K562 (cell line): ENCODE measurements around the gene BRD3OS.

Experiments
- DLX4 ChIP-seq: fragments of 250-450 bp; sonication (Bioruptor Pico); IDR thresholded peaks from 2 replicates; pipeline ENCODE4 v1.6.1; 2021; ENCODE audit warnings: mild to moderate bottlenecking
- PHF8 ChIP-seq: fragments of 200-600 bp; sonication (generic); IDR thresholded peaks from 2 replicates; pipeline ENCODE4 v1.6.1; 2012; ENCODE audit warnings: mixed run types, mild to moderate bottlenecking, inconsistent platforms, low read length, moderate library complexity, borderline replicate concordance
- SP1 ChIP-seq: sonication (generic); formaldehyde crosslinking; IDR thresholded peaks from 2 replicates; pipeline ENCODE4 v1.8.1; 2022; ENCODE audit warnings: mild to moderate bottlenecking, missing genetic modification reagents
- SRF ChIP-seq, 2 experiments: fragments of 250-450, 450-650 bp in 1 of 2; sonication (Bioruptor Pico) in 1 of 2; sonication (generic) in 1 of 2; formaldehyde crosslinking; IDR thresholded peaks; 2 replicates each; pipeline versions ENCODE4 v1.5.0 to v1.5.1; 2020 to 2022; ENCODE audit warnings: mild to moderate bottlenecking in 1 of 2, missing genetic modification reagents in 1 of 2
- TF ChIP-seq, protein P1 (sequence below): fragments of 250-450 bp; sonication (Bioruptor Pico); IDR thresholded peaks from 2 replicates; pipeline ENCODE4 v1.4.0; 2020; ENCODE audit warnings: mild to moderate bottlenecking, moderate library complexity
- TF ChIP-seq, protein P2 (sequence below), 3 experiments: IDR thresholded peaks in 2 of 3; conservative IDR thresholded peaks in 1 of 3; 2 replicates each; pipeline ENCODE4 v1.5.1; 2011 to 2012; ENCODE audit warnings: low read length in 3 of 3, mild to moderate bottlenecking in 3 of 3, control low read depth in 2 of 3, improper control_type of control experiment in 1 of 3, inconsistent platforms in 1 of 3, low read depth in 1 of 3, mixed read lengths in 1 of 3, moderate library complexity in 1 of 3; ENCODE audit not compliant: insufficient read depth in 2 of 3
- TF ChIP-seq, protein P3 (sequence below): sonication (generic); formaldehyde crosslinking; IDR thresholded peaks from 2 replicates; pipeline ENCODE4 v1.4.0; 2020; ENCODE audit warnings: mild to moderate bottlenecking, missing genetic modification reagents

DNA sequence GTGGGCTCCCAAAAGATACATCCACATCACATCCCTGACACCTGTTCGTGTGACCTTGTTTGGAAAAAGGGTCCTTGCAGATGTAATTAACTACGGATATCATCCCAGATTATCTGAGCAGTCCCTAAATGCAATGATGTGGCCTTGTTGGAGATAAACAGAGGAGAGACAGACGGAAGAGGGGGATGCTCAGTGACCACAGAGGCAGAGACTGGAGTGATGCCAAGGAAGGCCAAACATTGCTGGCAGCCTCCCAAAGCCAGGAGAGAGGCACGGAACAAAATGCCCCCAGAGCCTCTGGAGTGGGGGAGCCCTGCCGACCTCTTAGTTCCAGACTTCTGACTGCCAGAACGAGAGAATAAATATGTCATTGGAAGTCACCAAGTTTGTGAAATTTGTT lies 18.1 kb upstream of the BRD3OS start:
- no peak for TF ChIP-seq SP1 (CRISPR knock-in tag)
- no peak for TF ChIP-seq DLX4
- no peak for TF ChIP-seq SRF (CRISPR knock-in tag; IDR thresholded peaks at IDR 0.05)
- TF ChIP-seq, protein P1, sequence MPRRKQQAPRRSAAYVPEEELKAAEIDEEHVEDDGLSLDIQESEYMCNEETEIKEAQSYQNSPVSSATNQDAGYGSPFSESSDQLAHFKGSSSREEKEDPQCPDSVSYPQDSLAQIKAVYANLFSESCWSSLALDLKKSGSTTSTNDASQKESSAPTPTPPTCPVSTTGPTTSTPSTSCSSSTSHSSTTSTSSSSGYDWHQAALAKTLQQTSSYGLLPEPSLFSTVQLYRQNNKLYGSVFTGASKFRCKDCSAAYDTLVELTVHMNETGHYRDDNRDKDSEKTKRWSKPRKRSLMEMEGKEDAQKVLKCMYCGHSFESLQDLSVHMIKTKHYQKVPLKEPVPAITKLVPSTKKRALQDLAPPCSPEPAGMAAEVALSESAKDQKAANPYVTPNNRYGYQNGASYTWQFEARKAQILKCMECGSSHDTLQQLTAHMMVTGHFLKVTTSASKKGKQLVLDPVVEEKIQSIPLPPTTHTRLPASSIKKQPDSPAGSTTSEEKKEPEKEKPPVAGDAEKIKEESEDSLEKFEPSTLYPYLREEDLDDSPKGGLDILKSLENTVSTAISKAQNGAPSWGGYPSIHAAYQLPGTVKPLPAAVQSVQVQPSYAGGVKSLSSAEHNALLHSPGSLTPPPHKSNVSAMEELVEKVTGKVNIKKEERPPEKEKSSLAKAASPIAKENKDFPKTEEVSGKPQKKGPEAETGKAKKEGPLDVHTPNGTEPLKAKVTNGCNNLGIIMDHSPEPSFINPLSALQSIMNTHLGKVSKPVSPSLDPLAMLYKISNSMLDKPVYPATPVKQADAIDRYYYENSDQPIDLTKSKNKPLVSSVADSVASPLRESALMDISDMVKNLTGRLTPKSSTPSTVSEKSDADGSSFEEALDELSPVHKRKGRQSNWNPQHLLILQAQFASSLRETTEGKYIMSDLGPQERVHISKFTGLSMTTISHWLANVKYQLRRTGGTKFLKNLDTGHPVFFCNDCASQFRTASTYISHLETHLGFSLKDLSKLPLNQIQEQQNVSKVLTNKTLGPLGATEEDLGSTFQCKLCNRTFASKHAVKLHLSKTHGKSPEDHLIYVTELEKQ = no peak
- TF ChIP-seq, protein P2, sequence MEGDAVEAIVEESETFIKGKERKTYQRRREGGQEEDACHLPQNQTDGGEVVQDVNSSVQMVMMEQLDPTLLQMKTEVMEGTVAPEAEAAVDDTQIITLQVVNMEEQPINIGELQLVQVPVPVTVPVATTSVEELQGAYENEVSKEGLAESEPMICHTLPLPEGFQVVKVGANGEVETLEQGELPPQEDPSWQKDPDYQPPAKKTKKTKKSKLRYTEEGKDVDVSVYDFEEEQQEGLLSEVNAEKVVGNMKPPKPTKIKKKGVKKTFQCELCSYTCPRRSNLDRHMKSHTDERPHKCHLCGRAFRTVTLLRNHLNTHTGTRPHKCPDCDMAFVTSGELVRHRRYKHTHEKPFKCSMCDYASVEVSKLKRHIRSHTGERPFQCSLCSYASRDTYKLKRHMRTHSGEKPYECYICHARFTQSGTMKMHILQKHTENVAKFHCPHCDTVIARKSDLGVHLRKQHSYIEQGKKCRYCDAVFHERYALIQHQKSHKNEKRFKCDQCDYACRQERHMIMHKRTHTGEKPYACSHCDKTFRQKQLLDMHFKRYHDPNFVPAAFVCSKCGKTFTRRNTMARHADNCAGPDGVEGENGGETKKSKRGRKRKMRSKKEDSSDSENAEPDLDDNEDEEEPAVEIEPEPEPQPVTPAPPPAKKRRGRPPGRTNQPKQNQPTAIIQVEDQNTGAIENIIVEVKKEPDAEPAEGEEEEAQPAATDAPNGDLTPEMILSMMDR (IDR thresholded peaks at IDR 0.05 in 2 of 3, conservative IDR thresholded peaks at IDR 0.05 in 1 of 3; ENCODE audit: insufficient read depth in 2 of 3, low read depth in 1 of 3, low read length in 3 of 3) = no peak
- TF ChIP-seq, protein P3, sequence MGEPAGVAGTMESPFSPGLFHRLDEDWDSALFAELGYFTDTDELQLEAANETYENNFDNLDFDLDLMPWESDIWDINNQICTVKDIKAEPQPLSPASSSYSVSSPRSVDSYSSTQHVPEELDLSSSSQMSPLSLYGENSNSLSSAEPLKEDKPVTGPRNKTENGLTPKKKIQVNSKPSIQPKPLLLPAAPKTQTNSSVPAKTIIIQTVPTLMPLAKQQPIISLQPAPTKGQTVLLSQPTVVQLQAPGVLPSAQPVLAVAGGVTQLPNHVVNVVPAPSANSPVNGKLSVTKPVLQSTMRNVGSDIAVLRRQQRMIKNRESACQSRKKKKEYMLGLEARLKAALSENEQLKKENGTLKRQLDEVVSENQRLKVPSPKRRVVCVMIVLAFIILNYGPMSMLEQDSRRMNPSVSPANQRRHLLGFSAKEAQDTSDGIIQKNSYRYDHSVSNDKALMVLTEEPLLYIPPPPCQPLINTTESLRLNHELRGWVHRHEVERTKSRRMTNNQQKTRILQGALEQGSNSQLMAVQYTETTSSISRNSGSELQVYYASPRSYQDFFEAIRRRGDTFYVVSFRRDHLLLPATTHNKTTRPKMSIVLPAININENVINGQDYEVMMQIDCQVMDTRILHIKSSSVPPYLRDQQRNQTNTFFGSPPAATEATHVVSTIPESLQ (CRISPR knock-in tag) = no peak
- no peak for TF ChIP-seq PHF8
